Activated T-cell treated with anti-CD3 and anti-CD28 coated beads, Interleukin-2, amount 50 U/mL, for 4 hours (primary cell): Measurements from ENCODE around the gene PRKCD. TPM values are rescaled to one million over a fixed set of nuclear protein-coding genes. Genes with fewer than 3 reads are reported as not detected.

Experiments
- ATAC-seq, 2 donors: fragments of 200-7000 bp; cut with Tn5 transposase; one replicate each; pipeline ENCODE4 v1.10.0; 2021
- DNase-seq: peaks from one replicate; pipeline ENCODE4 v3.0.0-alpha.2; 2020
- H3K27me3 Mint-ChIP-seq: one replicate; pipeline ENCODE4 v1.8.0; 2021; ENCODE audit warnings: low read depth, mixed read lengths
- H3K36me3 Mint-ChIP-seq: one replicate; pipeline ENCODE4 v1.8.0; 2022; ENCODE audit warnings: mixed read lengths; ENCODE audit not compliant: insufficient read depth
- H3K4me1 Mint-ChIP-seq: one replicate; pipeline ENCODE4 v1.8.0; 2021; ENCODE audit warnings: low read depth, mixed read lengths
- H3K4me3 Mint-ChIP-seq: one replicate; pipeline ENCODE4 v1.8.0; 2021; ENCODE audit warnings: mild to moderate bottlenecking, moderate library complexity, mixed read lengths
- H3K9me3 Mint-ChIP-seq: one replicate; pipeline ENCODE4 v1.8.0; 2021; ENCODE audit warnings: mixed read lengths
- total RNA-seq, 3 donors: library from RNA; stranded (reverse); gene quantifications; one replicate each; pipeline ENCODE4 v1.2.1, GENCODE V29; 2021

Gene PRKCD
- total RNA-seq, 3 donors from 2014 or later = 15.7 to 24.3 (median 19.1) TPM

DNA sequence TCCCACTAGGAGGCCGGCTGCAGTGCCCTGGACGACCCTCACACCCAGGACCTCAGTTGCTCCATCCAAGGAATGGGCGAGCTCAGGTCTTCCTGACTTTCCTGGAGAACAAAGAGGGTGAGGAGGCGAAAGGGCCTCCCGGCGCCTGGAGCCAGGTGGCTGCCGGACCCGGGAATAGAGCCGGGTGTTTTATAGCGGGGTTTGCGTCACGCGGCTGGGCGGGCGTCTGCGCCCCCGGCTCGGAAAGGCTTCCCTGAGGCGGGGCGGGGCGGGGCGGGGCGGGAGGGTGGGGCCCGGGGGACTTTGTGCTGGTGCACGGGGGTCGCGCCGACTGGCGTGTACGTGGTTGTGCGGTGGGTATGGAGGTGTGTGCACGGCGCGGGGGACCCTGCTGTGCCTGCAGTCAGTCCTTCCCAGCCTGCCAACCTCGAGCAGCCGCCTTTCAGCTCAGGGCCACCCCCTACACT, 4.6 kb upstream of the PRKCD start:
- DNase-seq (no peak), ATAC-seq (no peak)
- H3K4me1 Mint-ChIP-seq = peaks cover 7% of the 10 kb centered on the region
- peaks cover 44% of the 10 kb centered on the region for H3K27me3 Mint-ChIP-seq
- H3K4me3 Mint-ChIP-seq = no peak overlapping the region
- H3K9me3 Mint-ChIP-seq = no peaks in the 10 kb centered on the region
- no peaks in the 10 kb centered on the region for H3K36me3 Mint-ChIP-seq

DNA sequence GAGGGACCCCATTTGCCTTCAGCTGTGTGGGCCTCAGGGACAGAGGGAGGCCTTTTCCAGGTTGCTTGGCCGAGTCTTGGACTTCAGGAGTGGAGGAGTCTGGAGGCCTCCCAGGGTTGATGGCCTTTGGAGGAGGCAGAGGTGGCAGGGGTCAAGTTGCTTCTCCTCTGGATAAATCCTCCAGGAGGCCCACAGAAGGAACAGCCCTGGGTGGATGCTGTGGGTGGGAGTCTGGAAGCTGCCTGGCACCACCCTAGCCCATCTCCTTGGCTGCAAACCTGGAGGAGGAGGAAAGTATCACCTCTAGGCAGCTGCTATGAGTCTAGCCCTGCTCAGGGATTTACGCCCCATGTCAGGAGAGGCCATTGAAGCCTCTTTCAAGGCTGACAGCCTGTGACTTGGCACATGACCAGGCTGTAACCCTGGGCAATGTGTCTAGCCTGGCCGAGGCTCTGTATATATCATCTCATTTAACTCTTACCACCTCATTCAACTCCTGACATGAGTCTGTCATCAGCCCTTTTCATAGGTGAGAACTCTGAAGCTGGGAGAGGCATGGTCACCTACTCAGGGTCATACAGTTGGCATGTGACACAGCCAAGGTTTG, 2.9 kb upstream of the PRKCD start:
- Mint-ChIP-seq H3K4me3 (no peak overlapping the region), H3K27me3 (peaks cover 36% of the 10 kb centered on the region), H3K36me3 (no peaks in the 10 kb centered on the region), H3K4me1 (peaks cover 15% of the 10 kb centered on the region), H3K9me3 (no peaks in the 10 kb centered on the region)
- ATAC-seq = no peak
- DNase-seq = no peak

DNA sequence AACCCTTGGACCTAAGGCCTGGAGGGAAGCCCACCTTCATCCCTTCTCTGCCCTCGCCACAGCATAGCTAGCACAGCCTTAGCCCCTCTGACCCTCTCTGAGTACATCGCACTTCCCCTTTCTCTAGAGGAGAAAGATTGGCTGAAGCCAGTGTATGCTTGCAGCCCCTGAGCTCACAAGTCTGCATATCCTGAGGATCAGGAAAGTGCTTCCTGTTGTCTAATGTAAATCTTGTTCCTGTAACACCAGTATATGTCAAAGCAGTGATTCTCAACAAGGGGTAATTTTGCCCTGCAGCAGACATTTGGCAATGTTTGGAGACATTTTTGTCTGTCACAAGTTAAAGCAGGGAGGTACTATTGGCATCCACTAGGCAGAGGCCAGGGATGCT, 2.2 kb upstream of the PRKCD start:
- H3K36me3 Mint-ChIP-seq = no peaks in the 10 kb centered on the region
- H3K27me3 Mint-ChIP-seq = peaks cover 29% of the 10 kb centered on the region
- H3K9me3 Mint-ChIP-seq = no peaks in the 10 kb centered on the region
- DNase-seq (no peak), ATAC-seq (no peak)
- H3K4me3 Mint-ChIP-seq = no peak overlapping the region
- peaks cover 22% of the 10 kb centered on the region for H3K4me1 Mint-ChIP-seq

DNA sequence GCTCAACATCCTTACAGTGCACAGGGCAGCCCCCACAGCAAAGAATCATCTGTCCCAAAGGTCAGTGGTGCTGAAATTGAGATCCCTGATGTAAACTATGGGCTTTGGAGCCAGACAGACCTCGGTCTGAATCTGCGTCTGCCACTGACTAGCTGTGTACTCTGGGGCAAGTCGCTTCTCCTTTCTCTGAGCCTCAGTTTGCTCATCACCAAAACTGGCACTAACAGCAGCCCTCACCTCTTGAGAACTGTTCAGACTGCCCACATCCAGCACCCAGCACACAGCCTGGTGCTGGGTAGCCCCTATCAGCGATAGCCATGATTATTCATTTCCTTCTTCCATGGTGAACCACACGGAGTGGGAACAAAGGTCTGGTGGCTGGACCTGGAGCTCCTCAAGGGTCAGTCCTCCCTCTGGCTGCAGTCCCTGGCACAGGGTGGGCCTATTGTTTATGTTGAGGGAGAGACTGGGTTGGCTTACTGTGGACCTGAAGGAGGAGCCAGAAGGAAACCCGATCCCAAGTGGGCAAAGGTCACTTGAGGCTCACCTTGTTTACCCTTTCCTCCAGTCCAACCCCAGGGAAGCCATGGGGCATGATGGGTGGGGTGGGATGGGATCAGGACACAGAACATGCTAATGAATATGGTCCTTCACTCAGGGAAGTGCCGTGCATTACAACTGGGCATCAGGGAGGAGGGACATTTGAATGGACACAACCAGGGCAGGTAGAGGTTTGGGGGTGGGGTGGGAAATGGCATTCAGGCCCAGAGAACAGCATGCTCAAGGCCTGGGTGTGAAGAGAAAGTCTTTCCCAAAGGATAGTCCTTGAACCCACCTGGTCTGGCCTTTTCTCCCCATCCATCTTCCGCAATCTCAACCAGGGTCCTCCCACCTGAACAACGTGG, 1.6 kb upstream of the PRKCD start:
- ATAC-seq = no peak
- H3K4me3 Mint-ChIP-seq = peak overlapping the region; percentile 83

DNA sequence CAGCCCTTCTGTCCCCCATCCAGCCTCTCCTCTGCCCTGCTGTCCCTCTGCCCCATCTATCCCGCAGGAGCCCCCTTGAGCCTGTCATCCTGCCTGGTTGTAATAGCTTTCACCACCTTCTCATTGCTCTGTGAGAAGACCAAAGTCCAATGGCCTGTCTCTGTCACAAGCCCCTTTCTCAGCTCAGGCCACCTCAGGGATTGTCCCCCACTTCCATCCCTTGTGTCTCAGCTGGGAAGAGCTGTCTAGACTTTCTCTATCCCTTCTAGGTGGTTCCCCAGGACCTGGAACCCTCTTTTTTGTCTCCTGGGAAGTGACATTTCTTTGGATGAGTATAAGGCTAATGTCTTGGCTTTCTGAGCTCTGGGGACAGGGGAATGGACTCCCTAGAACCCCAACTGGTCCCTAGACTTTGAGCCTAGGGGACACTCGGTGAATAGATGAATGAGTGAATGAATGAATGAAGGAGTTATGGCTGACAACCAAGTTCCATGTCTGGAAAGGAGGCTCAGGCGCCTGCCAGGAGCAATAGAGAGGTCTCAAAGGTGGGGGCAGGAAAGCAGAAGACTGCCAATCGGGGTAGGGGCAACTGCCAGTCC, 849 bp upstream of the PRKCD start:
- no peaks in the 10 kb centered on the region for H3K9me3 Mint-ChIP-seq
- peaks cover 22% of the 10 kb centered on the region for H3K4me1 Mint-ChIP-seq
- H3K27me3 Mint-ChIP-seq = peaks cover 20% of the 10 kb centered on the region
- no peaks in the 10 kb centered on the region for H3K36me3 Mint-ChIP-seq
- peak overlapping the region; percentile 83 for H3K4me3 Mint-ChIP-seq
- ATAC-seq = no peak
- no peak for DNase-seq

More for the DNA sequence above, 1.6 kb upstream of the PRKCD start:
- Mint-ChIP-seq H3K27me3 (peaks cover 24% of the 10 kb centered on the region), H3K36me3 (no peaks in the 10 kb centered on the region), H3K9me3 (no peaks in the 10 kb centered on the region), H3K4me1 (peaks cover 22% of the 10 kb centered on the region)
- no peak for DNase-seq

DNA sequence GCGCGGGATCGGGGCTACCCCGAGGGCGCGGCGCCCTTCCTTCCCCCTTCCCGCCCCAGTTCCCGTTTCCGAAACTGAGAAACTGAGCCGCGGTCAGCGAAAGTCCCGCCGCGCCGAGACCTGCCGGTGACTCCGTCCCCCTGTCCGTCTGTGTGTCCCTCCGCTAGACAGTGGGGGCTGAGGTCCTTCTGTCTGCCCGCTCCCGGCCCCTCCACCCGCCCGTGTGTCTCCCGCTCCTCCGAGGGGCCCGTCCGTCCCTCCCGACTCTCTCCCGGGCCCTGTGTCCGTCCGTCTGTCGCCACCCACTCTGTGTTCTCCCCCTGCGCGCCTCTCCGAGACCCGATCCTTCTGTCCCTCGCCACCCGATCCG, 426 bp downstream of the PRKCD start:
- Mint-ChIP-seq H3K4me3 (peak overlapping the region; percentile 83), H3K4me1 (peaks cover 24% of the 10 kb centered on the region), H3K9me3 (no peaks in the 10 kb centered on the region), H3K27me3 (peaks cover 13% of the 10 kb centered on the region), H3K36me3 (no peaks in the 10 kb centered on the region)
- peak; percentile 7 for DNase-seq
- ATAC-seq = peak; percentile 3 to 7

DNA sequence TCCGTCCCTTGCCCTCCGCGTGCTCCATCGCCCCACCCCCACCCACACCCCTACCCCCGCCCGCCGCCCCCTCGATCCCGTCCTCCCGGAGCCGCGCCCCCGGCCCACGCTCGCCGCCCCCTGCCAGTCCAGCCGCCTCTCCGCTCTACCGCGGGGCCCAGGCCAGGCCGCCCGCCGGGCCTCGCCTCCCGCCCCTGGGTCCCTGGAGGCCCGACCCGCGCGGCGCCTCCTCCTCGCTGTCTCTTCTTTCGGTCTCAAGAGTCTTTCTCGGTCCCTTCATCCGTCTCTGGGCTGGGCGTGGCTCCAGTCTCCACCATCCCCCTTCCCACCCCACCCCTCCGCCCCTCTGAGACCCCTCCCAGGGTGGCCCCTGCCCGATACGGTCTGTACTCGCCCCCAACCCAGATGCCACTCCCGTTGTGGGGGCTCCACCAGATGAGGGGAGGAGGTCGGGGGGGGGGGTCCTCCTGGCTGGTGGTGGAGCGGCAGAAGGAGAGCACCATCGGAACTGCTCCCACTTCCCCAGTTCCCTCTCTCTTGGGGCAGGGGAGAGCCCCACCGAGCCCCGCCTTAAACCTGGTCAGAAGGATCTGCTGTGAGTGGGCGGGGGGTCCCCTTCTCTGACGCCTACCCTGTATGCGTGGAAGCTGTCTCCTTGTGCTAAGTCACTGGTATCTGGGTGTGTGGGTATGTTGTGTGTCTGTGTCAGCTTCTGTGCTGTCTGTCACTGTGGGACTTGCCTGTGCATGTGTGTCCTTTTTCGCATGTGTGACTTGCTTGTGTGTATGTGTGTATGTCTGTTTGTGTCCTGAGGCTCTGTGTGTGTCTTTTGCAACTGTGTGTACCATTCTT, 1.0 kb downstream of the PRKCD start:
- ATAC-seq (peak; percentile 31 to 43), DNase-seq (peak; percentile 53)
- peak overlapping the region; percentile 83 for H3K4me3 Mint-ChIP-seq
- H3K4me1 Mint-ChIP-seq = peaks cover 27% of the 10 kb centered on the region
- no peaks in the 10 kb centered on the region for H3K9me3 Mint-ChIP-seq
- peaks cover 7% of the 10 kb centered on the region for H3K27me3 Mint-ChIP-seq
- no peaks in the 10 kb centered on the region for H3K36me3 Mint-ChIP-seq

DNA sequence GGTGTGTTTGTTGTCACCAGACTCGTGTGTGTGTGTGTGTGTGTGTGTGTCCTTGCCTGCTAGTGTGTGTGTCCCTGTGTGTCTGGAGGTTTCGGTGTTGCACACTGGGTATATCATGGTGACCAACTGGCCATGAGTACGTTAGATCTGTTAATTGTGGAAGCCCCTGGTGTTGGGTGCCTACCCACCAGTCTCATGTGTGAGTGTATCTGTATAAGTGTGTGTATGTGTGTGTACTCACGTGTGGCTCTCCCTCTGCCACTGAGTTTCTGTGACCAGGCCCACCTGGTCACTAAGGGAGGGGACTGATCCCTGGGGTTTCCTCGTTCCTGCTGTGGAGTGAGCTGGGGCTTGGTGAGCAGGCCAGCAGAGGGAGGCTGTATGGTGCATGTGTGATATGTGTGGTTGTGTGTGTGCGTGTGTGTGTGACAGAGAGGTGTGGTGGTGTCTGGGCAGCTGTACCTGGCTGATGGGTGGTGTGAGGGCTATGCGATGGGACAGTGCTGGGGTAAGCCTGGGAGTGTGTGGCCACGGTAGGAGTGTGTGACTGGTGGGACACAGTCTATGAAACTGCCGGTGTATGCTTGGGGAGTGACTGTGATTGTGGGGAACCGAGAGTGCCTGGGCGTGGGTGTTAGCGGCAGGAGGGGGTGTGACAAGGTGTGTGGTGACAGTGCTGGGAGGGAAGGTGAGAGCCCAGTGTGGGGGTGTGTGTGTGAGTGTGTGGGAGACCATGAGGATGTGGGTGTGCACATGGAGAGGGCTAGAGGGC, 1.8 kb downstream of the PRKCD start:
- H3K36me3 Mint-ChIP-seq = no peaks in the 10 kb centered on the region
- H3K9me3 Mint-ChIP-seq = no peaks in the 10 kb centered on the region
- DNase-seq = peak; percentile 62
- ATAC-seq = peak; percentile 5 to 15
- peak overlapping the region; percentile 83 for H3K4me3 Mint-ChIP-seq
- H3K27me3 Mint-ChIP-seq = no peaks in the 10 kb centered on the region
- H3K4me1 Mint-ChIP-seq = peaks cover 31% of the 10 kb centered on the region

DNA sequence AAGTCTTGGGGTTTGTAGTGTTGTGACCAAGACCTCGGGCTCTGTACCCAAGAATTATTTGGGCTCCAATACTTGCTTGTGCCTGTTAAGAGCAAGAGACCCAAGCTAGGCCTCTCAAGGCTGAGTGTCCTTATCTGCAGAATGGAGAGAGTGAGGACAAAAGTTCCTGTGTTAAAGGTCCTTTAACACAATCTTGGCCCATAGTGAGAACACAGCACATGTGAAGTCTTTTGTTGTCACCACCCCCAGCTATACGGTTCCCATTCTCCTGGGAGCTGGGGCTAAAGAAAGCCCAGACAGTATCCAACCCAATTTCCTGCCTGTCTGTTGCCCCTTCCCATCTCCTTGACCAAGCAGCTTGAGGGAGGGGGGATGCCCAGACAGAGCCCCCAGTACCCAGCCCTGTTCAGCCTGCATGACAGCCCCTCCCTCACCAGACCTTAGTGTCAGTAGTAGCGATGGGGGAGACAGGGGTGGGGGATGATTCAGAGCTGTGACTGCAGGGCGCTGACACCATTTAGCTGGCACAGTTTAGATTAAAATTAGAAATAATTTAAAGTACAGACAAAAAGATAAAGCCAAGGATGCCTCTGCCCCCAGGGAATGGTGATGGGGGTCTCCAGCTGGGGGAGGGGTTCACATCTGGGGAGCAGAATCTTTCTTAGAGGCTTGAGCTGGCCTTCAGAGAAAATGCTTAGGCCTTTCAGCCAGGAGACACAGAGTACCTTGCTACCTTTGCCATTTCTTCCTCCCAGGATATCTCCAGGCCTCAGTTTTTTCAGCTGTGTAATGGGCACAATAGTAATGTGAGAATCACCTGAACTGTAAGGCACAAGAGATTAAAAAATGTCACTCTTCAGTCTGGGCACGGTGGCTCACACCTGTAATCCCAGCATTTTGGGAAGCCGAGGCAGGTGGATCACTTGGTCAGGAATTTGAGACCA, 2.7 kb downstream of the PRKCD start:
- Mint-ChIP-seq H3K4me3 (peak overlapping the region; percentile 83), H3K36me3 (no peaks in the 10 kb centered on the region), H3K9me3 (no peaks in the 10 kb centered on the region), H3K4me1 (peaks cover 37% of the 10 kb centered on the region), H3K27me3 (no peaks in the 10 kb centered on the region)
- peak in 1 of 2 donors; percentile 1 for ATAC-seq
- no peak for DNase-seq

DNA sequence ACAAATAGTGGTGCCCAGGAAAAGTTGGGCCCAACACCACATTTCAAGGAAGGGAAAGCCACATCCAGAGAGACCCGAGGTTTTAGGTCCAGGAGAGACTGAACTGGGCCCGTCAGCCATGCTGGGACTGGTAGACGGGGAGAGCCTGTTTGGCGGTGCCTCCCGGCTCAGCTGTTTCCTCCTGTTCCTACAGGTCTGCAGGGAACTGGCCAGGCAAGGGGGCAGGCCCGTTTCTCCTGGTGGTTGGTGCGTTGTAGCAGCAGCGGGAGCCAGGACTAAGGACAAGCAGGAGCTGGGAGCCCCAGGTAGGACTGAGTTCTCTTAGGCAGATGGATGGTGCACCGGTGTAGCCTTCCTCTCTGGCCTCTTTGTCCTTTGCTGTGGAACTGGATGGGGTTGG, 3.9 kb downstream of the PRKCD start:
- Mint-ChIP-seq H3K4me3 (no peak overlapping the region), H3K36me3 (no peaks in the 10 kb centered on the region), H3K27me3 (no peaks in the 10 kb centered on the region), H3K9me3 (no peaks in the 10 kb centered on the region), H3K4me1 (peaks cover 48% of the 10 kb centered on the region)
- DNase-seq = no peak
- ATAC-seq = no peak

DNA sequence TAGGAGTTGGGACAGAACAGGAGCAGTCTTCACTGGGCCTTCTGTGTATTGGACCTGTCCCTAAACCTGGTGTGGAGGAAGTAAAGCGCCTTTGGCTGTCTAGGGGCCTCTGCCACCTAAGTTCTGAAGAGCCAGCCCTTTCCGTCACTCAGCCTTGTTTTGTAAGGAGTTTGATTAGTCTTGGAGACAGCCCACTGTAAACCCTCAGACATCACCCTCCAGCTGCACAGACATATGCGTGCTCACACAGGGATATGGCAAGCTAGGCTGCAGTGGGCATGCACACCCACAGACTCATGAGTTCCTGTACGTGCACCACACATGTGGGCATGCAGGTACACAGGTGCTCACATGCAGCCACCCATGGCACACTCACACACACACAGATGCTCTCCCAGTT, 5.2 kb downstream of the PRKCD start:
- H3K4me1 Mint-ChIP-seq = peaks cover 54% of the 10 kb centered on the region
- ATAC-seq (no peak), DNase-seq (no peak)
- H3K9me3 Mint-ChIP-seq = no peaks in the 10 kb centered on the region
- no peaks in the 10 kb centered on the region for H3K36me3 Mint-ChIP-seq
- no peak overlapping the region for H3K4me3 Mint-ChIP-seq
- H3K27me3 Mint-ChIP-seq = no peaks in the 10 kb centered on the region

DNA sequence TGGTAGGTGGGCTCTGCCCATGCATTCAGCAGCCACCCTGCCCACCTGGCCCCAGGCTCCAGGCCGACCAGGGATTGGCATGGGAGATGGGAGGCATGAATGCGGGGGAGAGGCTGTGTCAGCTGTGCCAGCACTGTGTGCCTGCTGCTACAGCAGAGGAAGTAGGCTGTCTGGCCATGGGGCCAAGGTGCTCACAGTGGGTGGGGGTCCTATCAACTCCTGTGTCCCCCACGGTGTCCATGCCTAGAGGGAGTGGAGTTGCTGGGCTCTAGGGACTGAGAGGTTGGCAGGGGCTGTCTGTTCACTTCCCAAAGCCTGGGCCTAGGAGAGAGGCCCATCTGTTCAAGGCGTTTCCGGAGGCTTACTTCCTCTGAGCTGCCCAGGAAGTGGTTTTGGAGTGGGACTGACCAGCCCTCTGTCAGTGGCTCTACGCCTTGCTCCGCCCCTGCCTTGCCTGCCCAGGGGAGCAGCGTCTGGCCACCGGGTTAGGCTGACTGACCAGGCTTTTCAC, 5.8 kb downstream of the PRKCD start:
- H3K4me1 Mint-ChIP-seq = peaks cover 59% of the 10 kb centered on the region
- ATAC-seq = no peak

More for the DNA sequence above, 5.8 kb downstream of the PRKCD start:
- Mint-ChIP-seq H3K9me3 (no peaks in the 10 kb centered on the region), H3K4me3 (no peak overlapping the region), H3K36me3 (no peaks in the 10 kb centered on the region), H3K27me3 (no peaks in the 10 kb centered on the region)
- DNase-seq = no peak
